HG02642 (cell line): ENCODE data around the gene INTS15.

Experiments used
- ATAC-seq: cut with Tn5 transposase; IDR thresholded peaks from one replicate; pipeline ENCODE4 v1.9.1; 2021; ENCODE audit warnings: mild to moderate bottlenecking; ENCODE audit not compliant: unreplicated experiment, poor library complexity

The INTS15 gene

GRCh38 chr7:6640246-6640721 is 50.5 kb downstream of the INTS15 start:
- ATAC-seq, result no peak

GRCh38 chr7:6641305-6642035 is 51.6 kb downstream of the INTS15 start:
- ATAC-seq, result no peak

- no peak for ATAC-seq
Observed at GRCh38 chr7:6642239-6642839, 52.5 kb downstream of the INTS15 start.

GRCh38 chr7:6642861-6643640 is 53.2 kb downstream of the INTS15 start:
- ATAC-seq, result no peak

- no peak for ATAC-seq
Observed at GRCh38 chr7:6643915-6644625, 54.2 kb downstream of the INTS15 start.

GRCh38 chr7:6644728-6645127 is 54.9 kb downstream of the INTS15 start:
- no peak for ATAC-seq

- ATAC-seq, result no peak
Observed at GRCh38 chr7:6646465-6646864, 56.6 kb downstream of the INTS15 start.

GRCh38 chr7:6647080-6647479 is 57.3 kb downstream of the INTS15 start:
- ATAC-seq, result no peak

GRCh38 chr7:6647541-6647940 is 57.7 kb downstream of the INTS15 start:
- no peak for ATAC-seq

GRCh38 chr7:6648066-6648814 is 58.4 kb downstream of the INTS15 start:
- ATAC-seq, result no peak

GRCh38 chr7:6648815-6649104 is 58.9 kb downstream of the INTS15 start:
- no peak for ATAC-seq

GRCh38 chr7:6649241-6649961 is 59.6 kb downstream of the INTS15 start:
- ATAC-seq, result no peak

- ATAC-seq, result no peak
Observed at GRCh38 chr7:6650086-6650485, 60.3 kb downstream of the INTS15 start.

- ATAC-seq, result no peak
Observed at GRCh38 chr7:6650521-6651011, 60.7 kb downstream of the INTS15 start.

- no peak for ATAC-seq
Observed at GRCh38 chr7:6651851-6652445, 62.1 kb downstream of the INTS15 start.

GRCh38 chr7:6652446-6653011 is 62.7 kb downstream of the INTS15 start:
- no peak for ATAC-seq

GRCh38 chr7:6653071-6654003 is 63.5 kb downstream of the INTS15 start:
- no peak for ATAC-seq
